HepG2 (cell line): Measurements from ENCODE around the gene MPZL3. TPM values are rescaled to one million over a fixed set of nuclear protein-coding genes. Genes with fewer than 3 reads are reported as not detected.

Experiments
- AGO2 ChIP-seq: fragments of 200-400 bp; formaldehyde crosslinking; optimal IDR thresholded peaks from 2 replicates; pipeline ENCODE3; 2017; ENCODE audit warnings: mild to moderate bottlenecking, low read depth, low read length, moderate library complexity
- ISX ChIP-seq: sonication (generic); formaldehyde crosslinking; conservative IDR thresholded peaks from 2 replicates; pipeline ENCODE4 v1.5.0; 2020; ENCODE audit warnings: missing genetic modification reagents
- KLF12 ChIP-seq: sonication (generic); formaldehyde crosslinking; IDR thresholded peaks from 2 replicates; pipeline ENCODE4 v1.4.0; 2020; ENCODE audit warnings: missing genetic modification reagents, borderline replicate concordance
- NFKBIZ ChIP-seq: IDR thresholded peaks from 2 replicates; pipeline ENCODE4 v1.6.1; 2018; ENCODE audit warnings: missing genetic modification reagents, missing compliant biosample characterization
- PITX1 ChIP-seq: sonication (generic); formaldehyde crosslinking; IDR thresholded peaks from 2 replicates; pipeline ENCODE4 v1.5.1; 2020; ENCODE audit warnings: mild to moderate bottlenecking, missing genetic modification reagents
- RFX5 ChIP-seq: IDR thresholded peaks from 2 replicates; pipeline ENCODE4 v1.6.1; 2011; ENCODE audit warnings: low read depth, low read length, improper control_type of control experiment
- polyA plus RNA-seq, 8 experiments: library from polyadenylated mRNA; depleted of rRNA in 3 of 8; stranded (reverse) in 7 of 8; unstranded in 1 of 8; fragments of >200 nt; fragmentation: Illumina TruSeq in 4 of 8; extraction: Trizol in 4 of 8; gene quantifications; 2 replicates each; pipeline versions ENCODE4 v1.2.1 to v1.2.3, GENCODE V29; 2011 to 2016; ENCODE audit warnings: low read depth in 4 of 8, missing spikeins in 1 of 8, mixed read lengths in 1 of 8; ENCODE audit not compliant: insufficient read depth in 1 of 8
- total RNA-seq, 5 experiments: library from RNA; depleted of rRNA; stranded (reverse); fragments of >200 nt; fragmentation: Illumina TruSeq; extraction: Trizol; gene quantifications; 2 replicates each; pipeline ENCODE4 v1.2.3, GENCODE V29; 2016; ENCODE audit warnings: low read depth in 1 of 5
- TF ChIP-seq, protein P1 (sequence below): IDR thresholded peaks from 2 replicates; pipeline ENCODE4 v1.6.1; 2016; ENCODE audit warnings: missing genetic modification reagents, missing compliant biosample characterization
- TF ChIP-seq, protein P2 (sequence below): sonication (generic); formaldehyde crosslinking; IDR thresholded peaks from 2 replicates; pipeline ENCODE4 v1.4.0; 2020; ENCODE audit warnings: mild to moderate bottlenecking, missing genetic modification reagents
- TF ChIP-seq, protein P3 (sequence below): sonication (generic); formaldehyde crosslinking; IDR thresholded peaks from 2 replicates; pipeline ENCODE4 v1.8.0; 2022; ENCODE audit warnings: missing genetic modification reagents, low read depth, mild to moderate bottlenecking, borderline replicate concordance
- TF ChIP-seq, protein P4 (sequence below): sonication (generic); formaldehyde crosslinking; IDR thresholded peaks from 2 replicates; pipeline ENCODE4 v1.4.0; 2020; ENCODE audit warnings: mild to moderate bottlenecking, missing genetic modification reagents, borderline replicate concordance
- TF ChIP-seq, protein P5 (sequence below): sonication (generic); formaldehyde crosslinking; IDR thresholded peaks from 2 replicates; pipeline ENCODE4 v1.4.0; 2020; ENCODE audit warnings: missing genetic modification reagents, mild to moderate bottlenecking, borderline replicate concordance

MPZL3 gene
- total and polyA plus RNA-seq, 2 of the 13 experiments (the other 11 are each of a cell fraction or from before 2014, with no cell fraction given) = 5.3 to 9.3 TPM

DNA sequence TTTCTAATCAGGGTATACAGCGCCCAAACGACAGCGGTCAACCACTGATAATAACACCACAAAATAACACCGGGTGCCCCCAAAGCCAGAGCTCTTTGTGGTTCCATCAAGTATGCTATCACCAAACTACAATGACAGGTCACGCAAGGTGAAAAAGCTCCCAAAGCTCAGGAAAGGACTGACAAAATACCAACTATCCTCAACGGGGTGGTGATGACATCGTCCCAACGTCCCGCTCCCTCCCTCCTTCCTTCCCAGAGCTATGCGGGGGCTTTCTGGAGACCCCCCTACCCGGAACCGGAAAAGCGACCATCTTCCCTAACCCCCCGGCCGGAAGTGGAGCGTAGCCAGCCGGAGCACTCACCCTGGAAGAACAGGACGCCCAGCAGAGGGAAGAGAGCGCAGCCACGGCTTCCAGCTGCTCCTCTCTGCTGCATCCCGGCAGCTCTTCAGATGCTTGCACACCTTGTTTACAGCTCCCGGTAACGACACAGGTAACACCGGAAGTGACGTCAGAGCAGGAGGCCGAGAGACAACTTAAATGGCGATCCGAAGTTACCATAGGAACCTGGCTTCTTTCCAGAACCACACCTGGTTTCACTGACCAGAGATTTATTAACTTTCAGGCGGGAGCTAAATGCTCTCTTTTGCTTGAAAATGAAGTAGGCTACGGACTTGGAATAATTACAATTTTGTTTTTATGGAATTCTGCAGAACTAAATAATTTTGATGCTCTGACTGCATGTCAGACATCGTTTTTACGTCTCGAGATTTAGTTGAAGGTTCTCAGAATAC, at the start of gene MPZL3 (continued):
- TF ChIP-seq, protein P1, sequence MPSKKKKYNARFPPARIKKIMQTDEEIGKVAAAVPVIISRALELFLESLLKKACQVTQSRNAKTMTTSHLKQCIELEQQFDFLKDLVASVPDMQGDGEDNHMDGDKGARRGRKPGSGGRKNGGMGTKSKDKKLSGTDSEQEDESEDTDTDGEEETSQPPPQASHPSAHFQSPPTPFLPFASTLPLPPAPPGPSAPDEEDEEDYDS (CRISPR knock-in tag) = 0 out of 2 replicates have a peak, but pooled peaks have one; percentile 14
- TF ChIP-seq, protein P2, sequence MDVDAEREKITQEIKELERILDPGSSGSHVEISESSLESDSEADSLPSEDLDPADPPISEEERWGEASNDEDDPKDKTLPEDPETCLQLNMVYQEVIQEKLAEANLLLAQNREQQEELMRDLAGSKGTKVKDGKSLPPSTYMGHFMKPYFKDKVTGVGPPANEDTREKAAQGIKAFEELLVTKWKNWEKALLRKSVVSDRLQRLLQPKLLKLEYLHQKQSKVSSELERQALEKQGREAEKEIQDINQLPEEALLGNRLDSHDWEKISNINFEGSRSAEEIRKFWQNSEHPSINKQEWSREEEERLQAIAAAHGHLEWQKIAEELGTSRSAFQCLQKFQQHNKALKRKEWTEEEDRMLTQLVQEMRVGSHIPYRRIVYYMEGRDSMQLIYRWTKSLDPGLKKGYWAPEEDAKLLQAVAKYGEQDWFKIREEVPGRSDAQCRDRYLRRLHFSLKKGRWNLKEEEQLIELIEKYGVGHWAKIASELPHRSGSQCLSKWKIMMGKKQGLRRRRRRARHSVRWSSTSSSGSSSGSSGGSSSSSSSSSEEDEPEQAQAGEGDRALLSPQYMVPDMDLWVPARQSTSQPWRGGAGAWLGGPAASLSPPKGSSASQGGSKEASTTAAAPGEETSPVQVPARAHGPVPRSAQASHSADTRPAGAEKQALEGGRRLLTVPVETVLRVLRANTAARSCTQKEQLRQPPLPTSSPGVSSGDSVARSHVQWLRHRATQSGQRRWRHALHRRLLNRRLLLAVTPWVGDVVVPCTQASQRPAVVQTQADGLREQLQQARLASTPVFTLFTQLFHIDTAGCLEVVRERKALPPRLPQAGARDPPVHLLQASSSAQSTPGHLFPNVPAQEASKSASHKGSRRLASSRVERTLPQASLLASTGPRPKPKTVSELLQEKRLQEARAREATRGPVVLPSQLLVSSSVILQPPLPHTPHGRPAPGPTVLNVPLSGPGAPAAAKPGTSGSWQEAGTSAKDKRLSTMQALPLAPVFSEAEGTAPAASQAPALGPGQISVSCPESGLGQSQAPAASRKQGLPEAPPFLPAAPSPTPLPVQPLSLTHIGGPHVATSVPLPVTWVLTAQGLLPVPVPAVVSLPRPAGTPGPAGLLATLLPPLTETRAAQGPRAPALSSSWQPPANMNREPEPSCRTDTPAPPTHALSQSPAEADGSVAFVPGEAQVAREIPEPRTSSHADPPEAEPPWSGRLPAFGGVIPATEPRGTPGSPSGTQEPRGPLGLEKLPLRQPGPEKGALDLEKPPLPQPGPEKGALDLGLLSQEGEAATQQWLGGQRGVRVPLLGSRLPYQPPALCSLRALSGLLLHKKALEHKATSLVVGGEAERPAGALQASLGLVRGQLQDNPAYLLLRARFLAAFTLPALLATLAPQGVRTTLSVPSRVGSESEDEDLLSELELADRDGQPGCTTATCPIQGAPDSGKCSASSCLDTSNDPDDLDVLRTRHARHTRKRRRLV (CRISPR knock-in tag) = 0 out of 2 replicates have a peak, but pooled peaks have one; percentile 15
- TF ChIP-seq PITX1 (CRISPR knock-in tag) (peak; percentile 76), ISX (no peak), NFKBIZ (no peak), AGO2 (no peak), KLF12 (CRISPR knock-in tag) (no peak; the same call in 1 of the 2 replicates), RFX5 (peak; percentile 70)
- TF ChIP-seq, protein P3, sequence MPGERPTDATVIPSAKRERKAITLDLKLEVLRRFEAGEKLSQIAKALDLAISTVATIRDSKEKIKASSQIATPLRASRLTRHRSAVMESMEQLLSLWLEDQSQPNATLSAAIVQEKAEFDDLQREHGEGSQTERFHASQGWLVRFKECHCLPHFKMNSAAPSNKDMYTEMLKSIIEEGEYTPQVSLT (CRISPR knock-in tag) = no peak
- TF ChIP-seq, protein P4, sequence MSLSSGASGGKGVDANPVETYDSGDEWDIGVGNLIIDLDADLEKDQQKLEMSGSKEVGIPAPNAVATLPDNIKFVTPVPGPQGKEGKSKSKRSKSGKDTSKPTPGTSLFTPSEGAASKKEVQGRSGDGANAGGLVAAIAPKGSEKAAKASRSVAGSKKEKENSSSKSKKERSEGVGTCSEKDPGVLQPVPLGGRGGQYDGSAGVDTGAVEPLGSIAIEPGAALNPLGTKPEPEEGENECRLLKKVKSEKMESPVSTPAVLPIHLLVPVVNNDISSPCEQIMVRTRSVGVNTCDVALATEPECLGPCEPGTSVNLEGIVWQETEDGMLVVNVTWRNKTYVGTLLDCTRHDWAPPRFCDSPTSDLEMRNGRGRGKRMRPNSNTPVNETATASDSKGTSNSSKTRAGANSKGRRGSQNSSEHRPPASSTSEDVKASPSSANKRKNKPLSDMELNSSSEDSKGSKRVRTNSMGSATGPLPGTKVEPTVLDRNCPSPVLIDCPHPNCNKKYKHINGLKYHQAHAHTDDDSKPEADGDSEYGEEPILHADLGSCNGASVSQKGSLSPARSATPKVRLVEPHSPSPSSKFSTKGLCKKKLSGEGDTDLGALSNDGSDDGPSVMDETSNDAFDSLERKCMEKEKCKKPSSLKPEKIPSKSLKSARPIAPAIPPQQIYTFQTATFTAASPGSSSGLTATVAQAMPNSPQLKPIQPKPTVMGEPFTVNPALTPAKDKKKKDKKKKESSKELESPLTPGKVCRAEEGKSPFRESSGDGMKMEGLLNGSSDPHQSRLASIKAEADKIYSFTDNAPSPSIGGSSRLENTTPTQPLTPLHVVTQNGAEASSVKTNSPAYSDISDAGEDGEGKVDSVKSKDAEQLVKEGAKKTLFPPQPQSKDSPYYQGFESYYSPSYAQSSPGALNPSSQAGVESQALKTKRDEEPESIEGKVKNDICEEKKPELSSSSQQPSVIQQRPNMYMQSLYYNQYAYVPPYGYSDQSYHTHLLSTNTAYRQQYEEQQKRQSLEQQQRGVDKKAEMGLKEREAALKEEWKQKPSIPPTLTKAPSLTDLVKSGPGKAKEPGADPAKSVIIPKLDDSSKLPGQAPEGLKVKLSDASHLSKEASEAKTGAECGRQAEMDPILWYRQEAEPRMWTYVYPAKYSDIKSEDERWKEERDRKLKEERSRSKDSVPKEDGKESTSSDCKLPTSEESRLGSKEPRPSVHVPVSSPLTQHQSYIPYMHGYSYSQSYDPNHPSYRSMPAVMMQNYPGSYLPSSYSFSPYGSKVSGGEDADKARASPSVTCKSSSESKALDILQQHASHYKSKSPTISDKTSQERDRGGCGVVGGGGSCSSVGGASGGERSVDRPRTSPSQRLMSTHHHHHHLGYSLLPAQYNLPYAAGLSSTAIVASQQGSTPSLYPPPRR (CRISPR knock-in tag) = no peak
- TF ChIP-seq, protein P5, sequence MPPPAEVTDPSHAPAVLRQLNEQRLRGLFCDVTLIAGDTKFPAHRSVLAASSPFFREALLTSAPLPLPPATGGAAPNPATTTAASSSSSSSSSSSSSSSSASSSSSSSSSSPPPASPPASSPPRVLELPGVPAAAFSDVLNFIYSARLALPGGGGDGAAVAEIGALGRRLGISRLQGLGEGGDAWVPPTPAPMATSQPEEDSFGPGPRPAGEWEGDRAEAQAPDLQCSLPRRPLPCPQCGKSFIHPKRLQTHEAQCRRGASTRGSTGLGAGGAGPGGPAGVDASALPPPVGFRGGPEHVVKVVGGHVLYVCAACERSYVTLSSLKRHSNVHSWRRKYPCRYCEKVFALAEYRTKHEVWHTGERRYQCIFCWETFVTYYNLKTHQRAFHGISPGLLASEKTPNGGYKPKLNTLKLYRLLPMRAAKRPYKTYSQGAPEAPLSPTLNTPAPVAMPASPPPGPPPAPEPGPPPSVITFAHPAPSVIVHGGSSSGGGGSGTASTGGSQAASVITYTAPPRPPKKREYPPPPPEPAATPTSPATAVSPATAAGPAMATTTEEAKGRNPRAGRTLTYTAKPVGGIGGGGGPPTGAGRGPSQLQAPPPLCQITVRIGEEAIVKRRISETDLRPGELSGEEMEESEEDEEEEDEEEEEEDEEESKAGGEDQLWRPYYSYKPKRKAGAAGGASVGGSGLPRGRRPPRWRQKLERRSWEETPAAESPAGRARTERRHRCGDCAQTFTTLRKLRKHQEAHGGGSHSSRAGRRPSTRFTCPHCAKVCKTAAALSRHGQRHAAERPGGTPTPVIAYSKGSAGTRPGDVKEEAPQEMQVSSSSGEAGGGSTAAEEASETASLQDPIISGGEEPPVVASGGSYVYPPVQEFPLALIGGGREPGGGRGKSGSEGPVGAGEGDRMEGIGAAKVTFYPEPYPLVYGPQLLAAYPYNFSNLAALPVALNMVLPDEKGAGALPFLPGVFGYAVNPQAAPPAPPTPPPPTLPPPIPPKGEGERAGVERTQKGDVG (CRISPR knock-in tag) = 0 out of 2 replicates have a peak, but pooled peaks have one; percentile 60
